Adrenal gland (tissue), 5 donors: ENCODE measurements around the gene KLK3.

Experiments used
- CTCF ChIP-seq, 6 experiments: fragments of 450-650 bp in 4 of 6; fragments of 200-600 bp in 2 of 6; sonication (generic) in 1 of 6; IDR thresholded peaks; 1 replicate in 5 of 6; 2 replicates in 1 of 6; pipeline versions ENCODE4 v1.5.1 to v1.8.0; 2016 to 2021; ENCODE audit warnings: antibody characterized with exemption in 6 of 6, mild to moderate bottlenecking in 2 of 6, moderate library complexity in 1 of 6
- POLR2A ChIP-seq, 2 donors: fragments of 450-650 bp; IDR thresholded peaks; one replicate each; pipeline ENCODE4 v1.6.1; 2017; ENCODE audit warnings: antibody characterized with exemption in 2 of 2, mild to moderate bottlenecking in 2 of 2, moderate library complexity in 1 of 2
- donor health status: DM: no; HTN: no; CAD: no.

GRCh38 chr19:50890422-50891252 is 35.9 kb downstream of the KLK3 start:
- TF ChIP-seq CTCF (IDR thresholded peaks at IDR 0.05) = no peak
- no peak for TF ChIP-seq POLR2A (IDR thresholded peaks at IDR 0.05)
